ENCODE results near the gene LBX2.

LBX2 gene

GRCh38 chr2:74510272-74510671 is 10.9 kb upstream of the LBX2 start:
- intact Hi-C loops (cut with DNase I), result no loop called here

GRCh38 chr2:74507926-74508520 is 8.6 kb upstream of the LBX2 start:
- intact Hi-C loops (cut with DNase I), result loop anchor here (2.0 kb wide), 1 partner anchor 21 kb away; the partner anchor contains the start of genes AUP1 and HTRA2

More at GRCh38 chr2:74510272-74510671, 10.9 kb upstream of the LBX2 start:
- DNase-seq, result no peak

GRCh38 chr2:74507145-74507925 is 7.9 kb upstream of the LBX2 start, which contains the start of gene PCGF1:
TSS of gene PCGF1 (minus strand) at chr2:74507695. CDS start at chr2:74507668, 27 bp downstream.
- intact Hi-C loops (cut with DNase I), result loop anchor here (2.0 kb wide), 1 partner anchor 21 kb away; the partner anchor contains the start of genes AUP1 and HTRA2
- DNase-seq, result peak; percentile 93 to 99 (median 98)

More at GRCh38 chr2:74507926-74508520, 8.6 kb upstream of the LBX2 start:
- DNase-seq, result peak in 36 of 42 donors; percentile 15 to 76 (median 48)

- intact Hi-C loops (cut with DNase I), result loop anchor here (2.0 kb wide), 1 partner anchor 23 kb away; the partner anchor contains the start of genes AUP1 and HTRA2
- DNase-seq, result no peak
Measured at GRCh38 chr2:74505448-74506246, 6.2 kb upstream of the LBX2 start.

- intact Hi-C loops (cut with DNase I), result no loop called here
- DNase-seq, result no peak
Measured at GRCh38 chr2:74504591-74504990, 5.2 kb upstream of the LBX2 start.

- intact Hi-C loops (cut with DNase I), result no loop called here
- DNase-seq, result no peak
Measured at GRCh38 chr2:74503506-74504475, 4.4 kb upstream of the LBX2 start.

- intact Hi-C loops (cut with DNase I), result no loop called here
- DNase-seq, result peak in 4 of 42 donors; percentile 14 to 53 (median 36)
Measured at GRCh38 chr2:74502720-74503505, 3.5 kb upstream of the LBX2 start.

- intact Hi-C loops (cut with DNase I), result no loop called here
- no peak for DNase-seq
Measured at GRCh38 chr2:74502147-74502719, 2.8 kb upstream of the LBX2 start.

- no peak for DNase-seq
Measured at GRCh38 chr2:74501335-74502071, 2.1 kb upstream of the LBX2 start.

GRCh38 chr2:74500578-74500946 is 1.2 kb upstream of the LBX2 start:
- intact Hi-C loops (cut with DNase I), result no loop called here
- no peak for DNase-seq

More at GRCh38 chr2:74501335-74502071, 2.1 kb upstream of the LBX2 start:
- intact Hi-C loops (cut with DNase I), result no loop called here

GRCh38 chr2:74499940-74500577 is 656 bp upstream of the LBX2 start:
- DNase-seq, result no peak
- intact Hi-C loops (cut with DNase I), result no loop called here

- intact Hi-C loops (cut with DNase I), result no loop called here
- DNase-seq, result no peak
Measured at GRCh38 chr2:74498500-74499266, 720 bp downstream of the LBX2 start.

- intact Hi-C loops (cut with DNase I), result no loop called here
- no peak for DNase-seq
Measured at GRCh38 chr2:74497777-74498499, 1.5 kb downstream of the LBX2 start.

GRCh38 chr2:74496997-74497776 is 2.2 kb downstream of the LBX2 start:
- no peak for DNase-seq
- intact Hi-C loops (cut with DNase I), result no loop called here
